GM18873 (cell line): Measurements from ENCODE around the gene EML2.

Experiments
- ATAC-seq: cut with Tn5 transposase; IDR thresholded peaks from one replicate; pipeline ENCODE4 v1.9.1; 2021; ENCODE audit warnings: mild to moderate bottlenecking, moderate library complexity, moderate number of reproducible peaks; ENCODE audit not compliant: unreplicated experiment, low FRiP score

Gene EML2

GRCh38 chr19:45591004-45591637 is 48.1 kb downstream of the EML2 start:
- no peak for ATAC-seq

GRCh38 chr19:45590300-45591003 is 48.7 kb downstream of the EML2 start:
- no peak for ATAC-seq

GRCh38 chr19:45589768-45590167 is 49.4 kb downstream of the EML2 start:
- ATAC-seq: no peak

- no peak for ATAC-seq
Observed at GRCh38 chr19:45587873-45588272, 51.3 kb downstream of the EML2 start.

GRCh38 chr19:45585158-45585577 is 54.0 kb downstream of the EML2 start:
- no peak for ATAC-seq

- ATAC-seq: peak; percentile 87
Observed at GRCh38 chr19:45584332-45585157, 54.7 kb downstream of the EML2 start, which contains the start of gene OPA3. OPA3 (minus strand) TSS chr19:45584802; CDS start chr19:45584764, 38 bp downstream.

- no peak for ATAC-seq
Observed at GRCh38 chr19:45581576-45581975, 57.6 kb downstream of the EML2 start.

GRCh38 chr19:45578861-45579260 is 60.3 kb downstream of the EML2 start:
- no peak for ATAC-seq

GRCh38 chr19:45577111-45577905 is 61.9 kb downstream of the EML2 start:
- no peak for ATAC-seq

- no peak for ATAC-seq
Observed at GRCh38 chr19:45576682-45577081, 62.5 kb downstream of the EML2 start.

GRCh38 chr19:45575216-45575615 is 64.0 kb downstream of the EML2 start:
- no peak for ATAC-seq

GRCh38 chr19:45574526-45574925 is 64.7 kb downstream of the EML2 start:
- ATAC-seq: no peak

GRCh38 chr19:45571457-45572220 is 67.6 kb downstream of the EML2 start:
- no peak for ATAC-seq

GRCh38 chr19:45569619-45570421 is 69.4 kb downstream of the EML2 start:
- no peak for ATAC-seq

GRCh38 chr19:45568732-45569131 is 70.5 kb downstream of the EML2 start:
- no peak for ATAC-seq

- no peak for ATAC-seq
Observed at GRCh38 chr19:45567609-45568008, 71.6 kb downstream of the EML2 start.

- ATAC-seq: no peak
Observed at GRCh38 chr19:45564131-45564780, 74.9 kb downstream of the EML2 start.

GRCh38 chr19:45560686-45561085 is 78.5 kb downstream of the EML2 start:
- no peak for ATAC-seq
